GM21737 (cell line): ENCODE measurements around the gene GRB14.
"Not testable (repeated sequence)": the region's sequence is repeated elsewhere in the genome, so short reads cannot be mapped to it uniquely, and the experiment has no call there.

Experiments used
- ATAC-seq: cut with Tn5 transposase; IDR thresholded peaks from one replicate; pipeline ENCODE4 v1.9.1; 2021; ENCODE audit warnings: mild to moderate bottlenecking, moderate library complexity; ENCODE audit not compliant: unreplicated experiment

The GRB14 gene

DNA sequence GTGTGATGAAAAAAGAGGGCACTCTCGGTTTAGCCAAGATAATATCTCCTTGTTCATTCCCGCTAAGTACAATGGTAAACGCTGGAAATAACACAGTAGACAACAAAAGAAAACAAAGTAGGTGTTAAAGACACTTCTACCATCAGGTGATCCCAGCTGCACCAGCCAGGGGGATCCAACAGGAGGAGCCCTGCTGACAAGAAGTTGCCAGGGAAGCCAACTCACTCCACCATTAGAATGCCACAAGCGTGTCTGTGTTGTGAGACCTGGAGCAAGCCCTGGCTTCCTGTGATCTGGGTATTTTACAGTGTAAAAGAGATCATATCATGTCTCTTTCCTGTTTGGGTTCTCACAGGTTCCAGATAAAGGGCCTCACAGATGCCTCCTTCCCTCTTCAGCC, 117.0 kb downstream of the GRB14 start:
- ATAC-seq: no peak

DNA sequence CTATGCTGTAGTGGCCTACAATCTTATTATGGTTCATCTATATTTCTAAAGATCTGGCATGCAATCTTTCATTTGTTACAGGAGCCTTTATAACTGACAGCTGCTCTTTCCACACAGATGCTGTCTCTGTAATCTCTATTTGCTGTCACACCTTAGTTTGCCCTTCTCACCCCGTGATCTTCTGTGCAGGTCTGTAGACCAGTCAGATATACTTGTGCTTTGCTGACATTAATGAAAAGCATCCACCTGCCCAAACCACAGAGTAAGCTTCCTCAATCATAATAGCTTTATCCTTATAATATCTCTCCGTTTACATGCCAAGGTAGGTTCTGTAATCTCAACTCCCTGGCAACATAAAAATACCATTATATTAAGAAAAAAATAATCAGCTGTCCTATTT, 122.4 kb downstream of the GRB14 start:
- no peak for ATAC-seq

DNA sequence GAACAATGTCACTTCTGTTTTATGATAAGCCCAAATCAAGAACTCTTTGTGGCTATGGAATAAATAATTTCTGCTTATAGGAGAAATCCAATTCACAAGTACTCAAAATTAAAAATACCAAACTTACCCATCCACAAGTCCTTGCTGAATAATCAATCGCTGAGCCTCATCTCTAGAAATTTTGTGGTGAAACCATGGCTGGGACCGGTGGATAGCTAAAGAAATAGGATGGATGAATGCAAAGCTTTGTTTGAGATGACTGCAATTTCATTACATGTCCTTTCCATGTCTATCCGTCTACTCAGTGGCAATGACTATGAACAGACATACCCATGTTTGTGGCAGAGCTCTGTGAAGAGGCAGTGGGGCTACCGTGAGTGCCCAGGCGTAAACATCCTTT, 124.4 kb downstream of the GRB14 start:
- no peak for ATAC-seq

DNA sequence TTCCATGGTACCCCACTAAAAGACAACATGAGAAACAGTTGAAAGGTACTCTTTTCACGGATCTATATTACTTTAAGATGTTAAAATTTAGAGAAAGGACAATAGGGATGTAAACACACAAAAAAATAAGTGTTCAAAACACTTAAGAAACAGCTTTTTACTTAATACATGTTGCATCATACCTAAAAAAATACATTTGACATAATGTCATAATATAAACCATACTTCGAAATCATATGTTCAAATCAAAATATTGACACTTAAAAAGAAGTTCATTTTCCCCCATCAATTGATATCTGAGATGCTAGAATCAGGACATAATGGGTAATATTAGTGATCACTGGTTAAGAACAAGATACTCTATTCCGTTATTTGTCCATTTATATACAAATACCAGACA, 124.9 kb downstream of the GRB14 start:
- no peak for ATAC-seq

DNA sequence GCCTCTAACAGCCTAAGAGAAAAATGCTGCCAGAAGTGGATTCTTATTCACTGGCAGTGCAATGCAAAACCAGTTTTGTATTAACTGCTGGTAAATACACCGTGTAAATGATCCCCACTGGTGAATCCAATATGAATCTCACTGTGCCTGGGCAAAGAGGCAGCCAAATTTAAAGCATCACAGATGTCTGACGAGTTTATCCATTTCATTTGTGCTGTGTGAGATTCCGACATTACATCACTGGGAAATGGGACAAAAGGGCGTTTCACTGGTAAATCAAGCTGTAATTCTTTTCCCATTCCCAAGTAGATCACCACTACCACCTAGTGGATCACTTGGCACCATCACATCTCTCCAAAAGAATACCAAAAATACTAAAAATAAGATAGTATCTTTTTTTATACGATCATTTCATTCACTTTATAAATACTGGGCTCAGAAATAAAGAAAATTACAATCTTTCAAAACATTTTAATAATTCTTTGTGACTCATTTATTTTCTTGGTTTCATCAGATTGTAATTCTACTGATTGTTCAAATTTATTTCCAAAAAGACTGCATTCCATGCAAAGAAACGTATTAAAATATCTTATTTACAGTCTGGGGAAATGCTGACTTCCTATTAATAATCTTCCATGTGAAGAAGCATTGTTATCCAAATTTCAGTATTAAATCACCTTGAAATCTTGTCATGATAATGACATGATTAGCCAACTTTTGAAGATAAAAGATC, 125.6 kb downstream of the GRB14 start:
- no peak for ATAC-seq

DNA sequence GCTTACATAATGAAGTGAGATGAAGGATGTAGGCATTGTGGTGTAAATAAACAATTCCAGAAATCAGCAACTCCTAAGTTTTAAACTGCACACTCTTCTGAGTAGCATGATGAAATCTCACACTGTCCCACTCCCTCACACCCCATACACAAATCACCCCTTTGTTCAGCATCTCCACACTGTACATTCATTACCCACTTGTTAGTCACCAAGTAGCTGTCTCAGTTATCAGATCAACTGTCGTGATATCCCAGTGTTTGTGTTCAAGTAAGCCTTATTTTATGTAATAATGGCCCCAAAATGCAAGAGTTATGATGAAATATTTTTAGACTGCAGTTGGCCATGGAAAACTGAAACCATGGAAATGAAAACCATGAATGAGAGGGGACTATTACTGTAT, 135.7 kb downstream of the GRB14 start:
- ATAC-seq: no peak

DNA sequence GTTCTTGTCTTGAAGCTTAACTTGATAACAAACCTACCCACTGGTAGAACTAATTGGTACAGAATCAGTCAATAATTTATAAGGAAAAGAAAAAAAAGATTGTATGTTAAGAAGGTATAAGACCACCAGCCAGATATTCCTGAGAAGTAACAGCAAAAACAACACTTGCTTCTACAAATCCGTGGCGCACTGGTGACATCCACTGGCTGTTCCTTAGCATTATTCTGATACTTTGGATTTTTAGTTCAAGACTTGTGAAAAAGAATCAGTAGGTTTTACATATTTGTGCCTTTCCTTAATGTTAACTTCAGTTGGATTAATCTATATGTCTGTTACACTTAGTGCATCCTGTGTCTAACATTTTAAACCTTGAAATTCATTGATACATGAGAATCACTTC, 141.8 kb downstream of the GRB14 start:
- ATAC-seq: no peak

DNA sequence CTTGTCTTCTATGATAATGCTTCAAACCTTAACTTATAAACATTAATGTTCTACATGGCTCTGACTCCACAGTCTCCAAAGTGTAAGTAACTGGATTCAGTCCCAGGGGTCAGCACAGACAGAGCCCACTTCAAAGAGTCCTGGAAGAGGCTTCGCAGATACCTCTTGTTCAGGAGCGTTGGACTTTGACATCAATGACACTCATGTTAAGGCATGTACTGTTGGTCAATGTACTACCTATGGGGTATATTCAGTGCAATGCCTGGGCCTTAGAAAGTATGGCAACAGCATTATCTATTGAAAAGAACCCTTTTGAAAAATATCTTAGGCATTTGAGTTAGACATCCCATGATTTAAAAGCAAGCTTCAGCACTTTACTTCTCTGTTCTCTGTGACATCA, 143.1 kb downstream of the GRB14 start:
- ATAC-seq: no peak

DNA sequence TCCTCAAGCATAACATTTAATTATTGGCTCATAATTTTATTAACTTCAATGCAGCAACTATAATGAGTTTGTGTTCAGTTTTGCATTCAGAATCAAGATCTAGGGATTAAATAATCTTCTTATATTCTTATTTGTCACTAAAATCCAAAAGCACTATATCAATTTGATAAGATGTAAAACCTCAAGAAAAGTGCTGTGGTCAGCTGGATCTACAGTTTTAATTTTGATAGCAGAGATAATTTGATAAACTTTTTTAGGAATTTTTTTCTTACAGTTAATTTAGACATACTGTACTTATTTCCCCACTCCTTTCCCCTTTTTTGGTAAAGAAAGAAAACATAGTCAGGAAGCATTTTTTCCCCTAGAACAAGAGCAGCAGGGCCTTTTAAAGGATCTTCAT, 146.4 kb downstream of the GRB14 start:
- no peak for ATAC-seq

DNA sequence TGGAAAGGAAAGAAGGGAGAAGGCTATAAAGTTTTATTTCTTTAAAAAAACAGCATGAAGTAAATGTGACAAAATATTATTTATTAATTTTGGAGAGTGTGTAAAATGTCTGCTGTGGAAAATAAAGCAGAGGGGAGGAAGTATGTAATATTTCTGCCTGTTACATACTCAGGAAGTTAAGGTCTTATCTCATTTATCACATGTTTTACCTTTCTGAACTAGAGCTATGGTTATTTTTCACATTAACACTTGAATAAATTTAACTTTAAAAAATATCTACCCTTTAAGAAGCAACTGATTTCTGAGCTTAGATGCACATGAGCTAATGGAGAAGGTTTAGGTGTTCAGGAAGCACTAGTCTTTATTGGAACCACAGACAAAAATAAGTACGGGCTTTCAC, 148.3 kb downstream of the GRB14 start:
- no peak for ATAC-seq

DNA sequence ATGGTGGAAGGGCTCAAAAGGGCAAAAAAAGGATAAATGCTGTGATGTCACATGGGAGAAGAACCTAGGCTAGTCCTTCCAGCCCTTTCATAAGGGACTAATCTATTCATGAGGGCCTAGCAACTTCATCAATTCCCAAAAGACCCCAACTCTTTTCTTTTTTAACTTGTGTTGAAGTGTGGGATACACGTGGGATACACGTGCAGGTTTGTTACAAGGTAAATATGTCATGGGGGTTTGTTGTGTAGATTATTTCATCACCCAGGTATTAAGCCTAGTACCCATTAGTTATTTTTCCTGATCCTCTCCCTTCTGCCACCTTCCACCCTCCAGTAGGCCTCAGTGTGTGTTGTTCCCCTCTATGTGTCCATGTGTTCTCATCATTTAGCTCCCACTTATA, 156.2 kb downstream of the GRB14 start:
- not testable (repeated sequence) for ATAC-seq

DNA sequence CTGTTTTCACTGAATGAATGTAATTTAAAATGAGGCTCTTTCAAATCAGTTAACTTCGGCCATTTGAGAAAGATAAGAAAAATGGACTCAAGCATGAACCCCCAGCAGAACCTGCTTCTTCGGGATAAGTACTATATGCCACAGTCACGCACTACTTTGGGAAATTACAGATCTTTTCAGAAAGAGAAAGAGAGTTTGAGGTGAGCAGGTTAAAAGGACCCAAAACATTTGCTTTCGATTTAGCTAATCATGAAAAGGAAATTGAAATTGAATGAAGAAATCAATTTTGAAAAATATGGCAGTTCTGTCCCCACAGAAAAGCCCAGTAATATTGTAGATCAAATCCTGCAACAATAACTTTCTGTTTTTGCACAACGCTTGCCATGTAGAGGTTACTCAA, 156.9 kb downstream of the GRB14 start:
- ATAC-seq: no peak

DNA sequence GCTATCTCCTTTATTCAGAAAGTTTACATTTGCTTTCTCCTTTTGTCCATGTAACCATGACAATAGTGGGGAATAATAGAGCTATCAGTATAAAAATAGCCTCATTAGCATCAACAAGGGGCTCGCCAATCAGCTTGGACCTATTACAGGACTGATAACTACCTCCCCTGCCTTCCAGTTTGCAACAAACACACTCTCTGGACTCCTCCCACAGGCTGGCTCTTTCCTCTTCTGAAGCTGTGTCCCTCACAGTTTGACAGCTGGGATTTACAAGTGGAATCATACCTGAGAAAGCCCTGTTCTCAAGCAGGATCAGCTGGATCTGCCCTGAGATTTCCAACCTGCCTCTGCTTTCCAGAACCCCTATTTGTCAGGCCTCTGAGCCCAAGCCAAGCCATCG, 162.5 kb downstream of the GRB14 start:
- no peak for ATAC-seq

DNA sequence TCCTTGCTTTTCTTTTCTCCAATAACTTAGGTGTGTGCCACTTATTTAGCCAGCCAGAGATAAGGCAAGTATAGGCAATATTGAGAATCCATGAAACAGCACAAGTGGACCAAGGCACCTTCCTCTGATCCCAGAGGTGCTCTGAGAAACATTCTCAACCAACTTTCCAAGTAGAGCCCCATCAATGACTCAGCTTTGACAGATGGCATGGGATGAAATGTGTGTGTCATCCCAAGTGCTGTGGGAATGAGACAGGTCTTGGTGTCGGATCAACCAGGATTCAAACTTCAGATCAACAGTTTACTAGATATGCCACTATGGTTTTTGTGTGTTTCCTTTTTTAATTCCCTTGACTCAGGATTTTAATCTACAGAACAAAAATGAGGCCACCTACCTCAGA, 164.0 kb downstream of the GRB14 start:
- ATAC-seq: no peak

DNA sequence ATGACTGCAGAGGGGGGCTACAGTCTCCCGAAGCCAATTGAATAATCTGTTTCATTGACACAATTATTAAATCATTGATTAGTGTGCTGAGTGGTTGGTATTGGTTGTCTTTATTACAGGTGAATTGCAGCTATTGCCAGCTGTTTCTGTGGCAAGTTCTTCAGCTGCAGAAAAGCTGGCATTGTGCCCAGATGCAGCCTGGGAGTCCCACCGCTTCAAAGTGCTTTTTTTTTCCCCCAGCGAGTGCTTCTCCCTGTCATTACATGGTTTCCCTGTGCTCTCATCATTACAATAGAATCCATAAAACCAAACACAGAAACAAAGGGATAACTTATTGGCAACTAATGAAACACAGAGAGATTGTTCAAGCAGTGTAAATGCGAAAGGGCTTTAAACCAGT, 164.7 kb downstream of the GRB14 start:
- no peak for ATAC-seq

DNA sequence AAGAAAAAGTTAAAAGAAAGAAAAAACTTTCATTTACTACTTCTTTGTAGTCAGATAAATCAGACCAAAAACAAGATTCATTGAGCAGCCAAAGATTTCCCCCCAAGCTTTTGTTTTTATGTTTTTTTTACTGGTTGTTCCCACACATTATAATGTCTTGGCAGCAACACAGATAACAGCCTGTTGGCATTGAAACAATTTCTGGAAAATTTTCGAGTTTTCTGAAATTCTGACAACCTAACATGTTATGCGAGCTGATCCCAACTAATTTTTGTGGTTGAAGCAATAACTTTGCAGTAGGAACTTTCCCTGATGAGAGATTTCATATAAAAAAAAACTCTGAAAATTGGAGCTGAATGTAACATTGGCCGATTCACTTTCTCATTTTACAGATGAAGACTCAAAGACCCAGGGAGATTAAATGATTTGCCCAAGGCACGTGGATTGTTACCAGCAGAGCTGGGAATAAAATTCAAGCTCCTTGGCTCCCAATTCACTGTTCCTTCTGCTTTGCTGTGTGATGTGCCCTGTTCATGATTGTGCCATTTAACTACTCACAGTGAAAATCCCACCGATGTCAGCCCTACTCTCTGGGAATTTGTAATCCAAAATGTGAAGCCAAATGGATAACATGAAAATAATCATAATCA, 167.5 kb downstream of the GRB14 start:
- ATAC-seq: no peak

DNA sequence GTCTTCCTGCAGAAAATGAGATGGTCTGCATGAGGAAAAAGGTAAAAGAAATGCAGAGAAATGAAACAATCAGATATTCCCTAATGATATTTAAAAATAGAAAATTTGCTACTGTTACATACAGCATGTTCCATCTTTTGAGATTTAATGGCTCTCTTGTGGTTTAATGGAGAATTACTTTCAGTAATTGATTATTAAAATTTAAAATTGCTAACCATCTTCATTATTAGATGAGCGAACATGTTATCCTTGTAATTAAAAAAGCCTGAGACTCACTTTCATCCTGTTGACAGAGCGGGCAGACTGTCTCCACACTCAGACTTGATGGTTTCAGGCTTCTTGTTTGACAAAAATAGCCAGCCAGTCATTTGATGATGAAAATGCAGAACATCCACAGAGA, 171.0 kb downstream of the GRB14 start:
- ATAC-seq: no peak

DNA sequence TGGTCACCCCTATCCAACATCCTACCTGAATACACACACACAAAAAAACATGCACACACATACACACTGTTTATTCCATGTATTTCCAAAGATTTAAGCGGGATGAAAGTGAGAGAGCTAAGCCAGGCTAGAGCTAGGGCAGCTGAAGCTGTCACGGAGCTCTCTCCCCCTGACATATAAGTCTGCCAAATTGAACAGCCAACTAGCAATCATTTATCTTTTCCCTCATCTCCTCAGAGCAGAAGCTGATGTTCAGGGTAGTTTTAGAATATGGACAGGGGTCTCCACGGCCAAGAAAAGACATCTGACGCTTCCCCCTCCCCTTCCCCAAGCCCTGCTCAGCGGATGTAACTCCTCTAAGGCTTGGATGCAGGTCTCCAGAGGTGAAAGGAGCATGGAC, 171.6 kb downstream of the GRB14 start:
- ATAC-seq: no peak

DNA sequence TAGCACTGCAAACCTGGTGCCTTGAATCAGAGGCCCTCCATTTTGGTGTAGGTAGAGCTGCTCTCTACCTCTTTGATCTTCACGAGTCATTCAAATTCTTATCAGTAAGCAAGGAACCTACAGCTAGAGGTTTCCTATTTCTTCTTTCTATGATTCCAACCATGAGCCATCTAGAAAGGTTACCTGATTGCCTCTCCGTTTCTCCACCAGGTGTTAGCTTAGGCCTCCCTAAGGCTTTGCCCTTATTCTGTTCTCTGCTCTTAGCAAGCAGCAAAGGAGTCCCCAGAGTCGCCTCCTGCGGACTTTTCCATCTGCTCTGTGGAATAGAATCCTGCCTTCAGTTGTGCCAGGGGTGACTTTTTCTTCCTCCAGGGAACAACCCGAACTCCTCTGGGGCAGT, 173.6 kb downstream of the GRB14 start:
- no peak for ATAC-seq
